ENCODE data around the gene TM9SF2.
A peak's percentile ranks its signal among the peaks of the same experiment; 100 is the strongest.

TM9SF2 gene

GRCh38 chr13:99580500-99581268 lies 79.4 kb downstream of the TM9SF2 start:
- FAIRE-seq, result no peak

GRCh38 chr13:99582511-99582910 lies 81.2 kb downstream of the TM9SF2 start:
- FAIRE-seq, result no peak

- FAIRE-seq, result no peak
Observed at GRCh38 chr13:99585609-99586008, 84.3 kb downstream of the TM9SF2 start.

GRCh38 chr13:99587021-99587420 lies 85.7 kb downstream of the TM9SF2 start:
- FAIRE-seq, result no peak

GRCh38 chr13:99587893-99588606 lies 86.8 kb downstream of the TM9SF2 start:
- no peak for FAIRE-seq

- no peak for FAIRE-seq
Observed at GRCh38 chr13:99589575-99589974, 88.3 kb downstream of the TM9SF2 start.

GRCh38 chr13:99590519-99591011 lies 89.3 kb downstream of the TM9SF2 start:
- FAIRE-seq, result no peak

GRCh38 chr13:99596180-99596579 lies 94.9 kb downstream of the TM9SF2 start:
- no peak for FAIRE-seq

GRCh38 chr13:99600318-99600717 lies 99.0 kb downstream of the TM9SF2 start:
- FAIRE-seq, result no peak

- FAIRE-seq, result no peak
Observed at GRCh38 chr13:99601535-99601934, 100.3 kb downstream of the TM9SF2 start.

- no peak for FAIRE-seq
Observed at GRCh38 chr13:99604636-99605035, 103.4 kb downstream of the TM9SF2 start.

GRCh38 chr13:99605420-99606323 lies 104.4 kb downstream of the TM9SF2 start:
- FAIRE-seq, result no peak

- no peak for FAIRE-seq
Observed at GRCh38 chr13:99606324-99607066, 105.2 kb downstream of the TM9SF2 start, which contains the start of gene CLYBL. Gene CLYBL, plus strand, starts transcription at chr13:99606690.

GRCh38 chr13:99608345-99608744 lies 107.1 kb downstream of the TM9SF2 start:
- FAIRE-seq, result no peak

GRCh38 chr13:99610702-99611289 lies 109.5 kb downstream of the TM9SF2 start:
- peak; percentile 44 for FAIRE-seq

Measured in G401.6 (cell line).